CD1c-positive myeloid dendritic cell (primary cell): ENCODE data around the gene TSPAN9.
"Not testable (repeated sequence)": the region's sequence is repeated elsewhere in the genome, so short reads cannot be mapped to it uniquely, and the experiment has no call there.

Experiments
- DNase-seq: peaks from one replicate; pipeline ENCODE4 v3.0.0-alpha.2; 2016; ENCODE audit errors: extremely low spot score

TSPAN9 gene

DNA sequence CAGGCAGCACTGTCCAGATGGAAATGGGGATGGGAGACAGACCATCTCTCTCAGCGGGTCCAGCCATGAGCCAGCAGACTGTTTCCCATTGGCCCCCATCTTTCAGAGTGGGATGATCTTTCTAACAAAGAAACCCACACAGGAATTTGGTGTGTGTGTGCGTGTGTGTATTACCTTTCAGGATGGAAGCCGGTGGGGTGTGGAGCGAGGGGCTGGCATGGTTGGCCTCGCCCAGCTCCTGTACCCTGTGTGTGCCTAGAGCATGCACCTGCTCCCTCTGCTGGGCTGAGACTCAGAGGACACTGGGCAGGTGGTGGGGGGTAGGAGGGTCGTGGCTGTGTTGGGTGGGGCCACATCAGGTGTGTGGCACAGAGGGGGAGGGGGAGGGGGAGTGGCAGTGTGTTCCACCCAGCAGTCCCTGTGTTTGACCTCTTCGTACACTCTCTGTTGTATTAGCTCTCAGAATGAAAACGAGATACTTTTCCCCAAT, 33.0 kb upstream of the TSPAN9 start:
- DNase-seq = no peak

DNA sequence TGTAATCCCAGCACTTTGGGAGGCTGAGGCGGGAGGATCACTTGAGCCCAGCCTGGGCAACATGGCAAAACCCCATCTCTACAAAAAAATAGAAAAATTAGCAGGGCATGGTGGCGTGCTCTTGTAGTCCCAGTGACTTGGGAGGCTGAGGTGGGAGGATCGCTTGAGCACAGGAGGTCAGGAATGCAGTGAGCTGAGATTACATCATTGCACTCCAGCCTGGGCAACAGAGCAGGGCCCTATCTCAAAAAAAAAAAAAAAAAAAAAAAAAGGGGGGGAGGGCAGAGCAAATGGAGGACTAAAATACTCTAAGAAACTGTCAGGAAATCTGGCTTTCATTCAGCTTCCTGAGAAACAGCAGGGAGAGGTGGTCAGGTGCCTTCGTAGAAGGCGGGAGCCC, 31.7 kb upstream of the TSPAN9 start:
- DNase-seq = no peak

DNA sequence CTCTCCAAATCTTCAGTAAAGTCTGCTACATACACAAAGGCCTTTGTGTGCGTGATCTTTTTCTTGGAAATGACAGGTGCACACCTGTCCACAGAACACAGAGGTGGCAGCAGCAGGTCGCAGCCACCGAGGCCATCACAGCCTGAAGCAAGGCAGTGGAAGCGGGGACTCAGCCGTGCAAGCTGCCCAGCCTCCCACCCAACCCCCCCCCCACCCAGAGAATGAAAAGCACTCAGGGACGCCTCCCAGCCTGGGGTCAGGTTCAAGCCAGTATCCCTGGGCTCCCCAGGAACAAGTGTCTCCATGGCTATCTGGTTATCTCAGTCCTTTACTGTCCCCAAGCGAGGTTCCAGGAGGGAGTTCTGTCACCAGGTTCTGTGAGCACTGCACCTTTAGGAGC, 31.2 kb upstream of the TSPAN9 start:
- no peak for DNase-seq

DNA sequence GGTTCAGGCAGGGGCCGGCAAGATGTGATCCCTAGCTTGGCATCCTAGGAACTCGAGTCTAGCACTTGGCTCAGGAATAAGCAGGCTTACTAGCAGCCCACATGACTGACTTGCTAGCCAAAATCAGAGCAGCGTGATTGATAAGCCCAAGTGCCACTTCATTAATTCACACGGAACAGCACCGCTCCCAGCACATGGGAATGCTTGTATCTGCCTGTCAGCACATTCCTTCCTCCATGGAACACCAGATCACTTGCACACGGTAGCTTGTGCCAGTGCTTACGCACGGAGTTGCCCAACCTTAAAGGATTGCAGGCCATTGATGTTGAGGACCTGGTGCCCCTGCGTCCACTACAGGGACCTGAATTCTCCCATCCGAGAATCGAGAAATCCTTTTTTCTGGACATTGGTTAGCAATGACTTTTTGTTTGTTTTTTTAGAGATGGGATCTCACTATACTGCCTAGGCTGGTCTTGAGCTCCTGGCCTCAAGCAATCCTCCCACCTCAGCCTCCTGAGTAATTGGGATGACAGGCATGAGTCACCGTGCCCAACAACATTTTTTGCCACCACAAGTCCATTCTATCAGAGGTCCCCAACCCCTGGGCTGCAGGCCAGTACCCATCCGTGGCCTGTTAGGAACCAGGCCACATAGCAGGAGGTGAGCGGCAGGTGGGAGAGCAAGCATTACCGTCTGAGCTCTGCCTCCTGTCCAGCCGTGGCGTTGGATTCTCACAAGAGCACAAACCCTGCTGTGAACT, 30.6 kb upstream of the TSPAN9 start:
- no peak for DNase-seq

DNA sequence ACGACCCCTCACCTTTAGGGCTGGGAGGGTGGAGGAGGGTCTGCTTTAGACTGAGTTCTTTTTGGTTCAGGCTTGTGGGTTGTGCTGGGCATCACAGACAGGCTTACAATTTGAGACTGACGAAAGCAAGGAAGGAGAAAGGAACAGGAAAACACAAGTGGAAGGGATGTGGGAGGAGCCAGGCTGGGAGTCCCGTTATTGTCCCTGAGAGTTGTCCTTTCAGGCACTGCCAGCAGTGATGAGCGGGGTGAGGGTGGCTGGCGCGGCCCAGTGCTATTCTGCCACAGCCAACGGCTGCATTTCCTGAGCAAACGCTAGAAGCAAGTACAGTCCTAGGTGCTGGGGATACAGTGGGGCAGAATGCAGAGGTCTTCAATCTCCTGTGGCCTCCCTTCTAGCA, 29.2 kb upstream of the TSPAN9 start:
- no peak for DNase-seq

DNA sequence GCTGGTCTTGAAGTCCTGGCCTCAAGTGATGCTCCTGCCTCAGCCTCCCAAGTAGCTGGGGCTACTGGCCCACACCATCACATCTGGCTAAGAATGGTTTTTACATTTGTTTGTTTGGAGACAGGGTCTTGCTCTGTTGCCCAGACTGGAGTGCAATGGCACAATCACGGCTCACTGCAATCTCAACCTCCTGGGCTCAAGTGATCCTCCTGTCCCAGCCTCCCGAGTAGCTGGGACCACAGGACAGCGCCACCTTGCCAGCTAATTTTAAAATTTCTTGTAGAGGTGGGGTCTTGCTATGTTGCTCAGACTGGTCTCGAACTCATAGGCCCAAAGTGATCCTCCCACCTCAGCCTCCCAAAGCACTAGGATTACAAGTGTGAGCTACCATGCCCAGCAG, 28.6 kb upstream of the TSPAN9 start:
- DNase-seq = no peak

DNA sequence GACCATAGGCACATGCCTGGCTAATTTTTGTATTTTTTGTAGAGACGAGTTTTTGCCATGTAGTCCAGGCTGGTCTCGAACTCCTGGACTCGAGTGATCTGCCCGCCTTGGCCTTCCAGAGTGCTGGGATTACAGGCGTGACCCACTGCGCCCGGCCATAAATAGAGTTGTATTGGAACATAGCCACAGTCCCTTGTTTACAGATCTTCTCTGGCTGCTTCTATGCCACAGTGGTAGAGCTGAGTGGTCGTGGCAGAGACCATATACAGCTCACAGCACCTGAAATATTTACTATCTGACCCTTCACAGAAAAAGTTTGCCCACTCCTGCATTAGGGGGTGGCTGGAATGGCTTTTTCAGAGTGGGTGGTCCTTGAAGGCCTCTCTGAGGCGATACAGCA, 28.0 kb upstream of the TSPAN9 start:
- DNase-seq = no peak

DNA sequence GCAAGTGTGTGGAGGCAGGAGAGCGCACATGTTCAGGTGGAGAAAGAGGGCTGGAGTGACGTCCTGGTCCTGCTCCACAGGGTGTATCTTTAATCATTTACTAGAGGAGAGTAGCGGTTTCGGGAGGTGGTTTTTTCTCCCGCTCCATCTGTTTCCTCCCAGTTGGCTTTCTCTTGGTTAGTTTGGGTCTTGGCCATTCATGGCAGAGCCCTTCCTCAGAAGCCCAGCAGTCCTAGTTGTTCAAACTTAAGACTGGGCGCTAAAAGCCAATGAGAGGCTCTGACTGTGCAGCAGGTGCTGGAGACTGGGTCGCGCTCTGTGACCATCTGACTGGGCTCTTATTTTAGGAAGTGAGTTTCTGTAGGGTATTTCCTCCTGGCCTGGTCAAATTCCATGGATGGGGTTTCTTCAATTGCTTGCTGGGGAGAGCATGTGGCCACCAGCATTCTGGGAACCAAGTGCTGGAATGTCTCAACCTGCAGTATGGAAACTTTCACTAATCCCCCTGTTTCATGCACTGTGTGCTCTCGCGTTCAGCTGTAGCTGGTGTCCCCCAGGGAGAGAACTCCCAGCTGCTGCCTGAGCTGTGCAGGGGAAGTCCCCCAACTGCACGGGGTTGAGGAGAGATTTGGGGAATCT, 27.4 kb upstream of the TSPAN9 start:
- DNase-seq = no peak

DNA sequence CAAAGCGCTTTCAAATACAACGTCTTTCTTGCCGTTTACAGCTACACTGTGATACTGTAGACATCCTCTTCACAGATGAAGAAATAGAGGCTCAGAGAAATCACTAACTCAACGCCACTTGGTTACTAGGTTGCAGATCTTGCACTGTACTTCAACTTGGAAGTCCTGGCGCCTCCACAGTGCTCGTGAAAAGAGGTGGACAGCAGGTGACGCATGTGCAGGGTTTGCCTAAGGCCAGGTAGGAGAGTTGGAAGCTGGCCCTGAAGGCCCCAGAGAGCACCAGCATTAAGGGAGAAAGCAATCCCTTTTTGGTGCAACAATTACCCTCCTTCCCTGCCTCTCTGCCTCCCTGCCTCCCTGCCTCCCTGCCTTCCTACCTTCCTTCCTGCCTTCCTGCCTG, 22.8 kb upstream of the TSPAN9 start:
- DNase-seq = no peak

DNA sequence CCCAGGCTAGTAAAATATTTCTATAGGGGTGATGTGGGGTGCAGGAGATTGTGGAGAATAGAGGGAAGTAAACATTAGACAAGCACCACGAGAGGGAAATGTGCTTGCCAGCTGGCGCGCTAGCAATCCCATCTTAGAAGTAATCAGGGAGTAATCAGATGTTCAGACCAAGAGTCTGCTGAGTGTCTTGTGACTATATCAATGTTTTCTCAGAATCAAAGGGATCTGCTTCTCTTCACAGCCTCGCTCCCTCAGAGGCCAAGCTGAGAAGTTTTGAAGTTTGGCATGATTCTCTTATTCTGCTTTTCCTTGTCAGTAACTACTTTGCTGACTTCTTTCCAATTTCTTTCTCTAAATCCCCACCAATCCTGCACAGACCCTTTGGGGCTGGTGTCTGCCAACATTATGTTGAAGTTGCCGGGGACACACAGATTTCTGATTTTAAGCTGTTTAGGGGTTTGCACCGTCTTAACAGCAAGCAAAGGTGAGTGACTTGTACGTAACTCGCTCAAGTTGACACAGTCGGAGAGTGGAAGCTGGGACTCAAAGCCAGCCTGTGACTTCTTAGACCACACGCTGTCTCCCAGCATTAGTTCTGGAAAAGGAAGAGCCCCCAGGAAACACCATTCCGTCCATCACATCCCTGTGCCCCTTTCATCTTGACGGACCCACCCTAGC, 22.0 kb upstream of the TSPAN9 start:
- DNase-seq = no peak

DNA sequence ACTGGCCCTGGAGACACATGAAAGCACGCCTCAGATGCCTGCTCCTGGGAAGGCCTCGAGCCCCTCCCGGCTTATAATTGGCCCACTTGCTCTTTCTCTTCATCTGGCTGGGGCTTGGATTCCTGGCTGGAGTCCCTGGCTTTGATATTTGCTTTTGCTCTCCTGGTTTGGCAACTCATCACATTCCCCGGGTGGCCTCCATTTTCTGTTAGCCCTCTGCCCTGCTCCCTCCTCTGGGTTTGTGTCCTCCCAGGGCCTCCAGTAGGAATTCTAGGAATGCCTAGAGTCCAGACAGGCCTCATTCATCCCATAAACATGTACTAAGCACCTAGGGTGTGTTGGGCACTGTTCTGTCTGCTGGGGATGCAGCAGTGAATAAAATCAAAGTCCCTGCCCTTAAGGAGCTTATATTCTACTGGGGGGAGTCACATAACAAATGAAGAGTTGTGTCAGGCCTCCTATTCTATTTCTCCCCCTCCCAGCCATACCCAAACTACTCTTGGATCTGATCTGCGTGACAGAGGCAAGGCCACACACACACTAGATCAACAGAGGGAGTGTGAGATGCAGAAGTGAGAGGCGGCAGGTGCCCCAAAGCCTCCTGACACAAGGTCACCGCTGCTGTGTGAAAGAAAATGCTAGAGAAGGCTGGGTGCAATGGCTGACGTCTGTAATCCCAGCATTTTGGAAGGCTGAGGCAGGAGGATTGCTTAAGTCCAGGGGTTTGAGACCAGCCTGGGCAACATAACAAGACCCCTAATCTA, 21.3 kb upstream of the TSPAN9 start:
- DNase-seq = no peak

DNA sequence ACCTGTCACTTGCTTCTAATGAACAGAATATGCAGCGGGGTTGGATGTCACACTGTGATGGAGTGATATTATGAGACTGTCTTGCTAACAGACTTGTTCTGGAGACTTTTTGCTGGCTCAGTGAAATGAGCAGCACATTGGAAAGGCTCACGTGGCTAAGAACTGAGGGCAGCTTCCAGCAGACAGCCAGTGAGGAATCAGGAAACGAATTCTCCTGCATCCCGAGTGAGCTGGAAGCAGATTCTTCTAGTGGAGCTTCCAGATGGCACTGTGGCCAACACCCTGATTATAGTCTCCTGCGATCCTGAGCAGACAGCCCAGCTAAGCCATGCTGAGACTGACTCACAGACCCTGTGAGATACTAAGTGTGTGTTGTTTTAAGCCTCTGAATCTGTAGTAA, 16.1 kb upstream of the TSPAN9 start:
- no peak for DNase-seq

DNA sequence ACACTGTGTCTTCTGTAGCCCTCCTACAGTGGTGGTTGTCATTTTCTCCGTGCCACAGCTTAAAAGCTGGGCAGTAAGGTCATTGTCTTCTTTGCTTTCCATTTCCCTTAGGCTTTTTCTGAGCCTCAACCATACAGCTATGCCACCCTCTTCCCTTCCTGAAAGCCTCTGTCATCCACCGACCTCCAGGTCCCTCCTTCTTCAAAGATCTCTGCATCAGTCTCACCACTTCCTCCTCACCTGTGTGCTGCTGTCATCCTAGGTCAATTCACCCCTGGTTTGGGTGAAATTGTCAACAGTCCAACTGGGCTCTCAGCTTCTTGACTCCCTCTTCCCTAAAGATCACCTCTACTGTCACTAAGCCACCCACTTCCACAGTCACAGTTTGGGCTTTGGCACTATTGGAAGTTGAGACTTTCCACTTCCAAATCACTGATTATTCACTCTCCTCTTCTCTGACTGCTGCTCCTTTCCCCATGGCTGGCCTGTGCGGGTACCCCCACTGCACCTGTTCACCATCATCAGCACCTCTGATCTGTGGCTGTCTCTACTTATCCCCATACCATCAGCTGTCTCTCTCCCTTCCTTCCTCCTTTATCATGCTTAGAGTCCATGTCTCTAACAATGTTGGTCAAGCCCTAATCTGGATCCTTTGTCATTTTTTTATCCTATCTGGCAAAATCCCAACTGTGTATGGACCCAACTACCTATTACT, 15.5 kb upstream of the TSPAN9 start:
- no peak for DNase-seq

DNA sequence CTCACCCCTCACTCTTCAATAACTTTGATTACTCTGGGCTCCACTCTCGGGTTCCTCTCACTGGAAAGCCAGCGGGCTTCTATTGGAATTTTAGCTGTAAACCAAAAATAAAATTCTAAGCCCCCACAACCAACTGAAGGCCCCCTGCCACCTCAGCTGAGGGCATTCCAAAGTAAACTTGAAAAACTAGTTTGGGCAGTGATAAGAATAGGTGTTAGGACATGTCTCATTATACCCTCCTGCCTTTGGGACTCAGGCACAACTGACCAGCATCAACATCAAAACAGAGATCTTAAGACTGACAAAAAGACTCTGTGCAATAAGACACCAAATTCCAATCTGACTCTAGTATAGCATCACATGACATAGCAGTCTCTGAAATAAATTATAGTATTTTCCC, 11.9 kb upstream of the TSPAN9 start:
- no peak for DNase-seq

DNA sequence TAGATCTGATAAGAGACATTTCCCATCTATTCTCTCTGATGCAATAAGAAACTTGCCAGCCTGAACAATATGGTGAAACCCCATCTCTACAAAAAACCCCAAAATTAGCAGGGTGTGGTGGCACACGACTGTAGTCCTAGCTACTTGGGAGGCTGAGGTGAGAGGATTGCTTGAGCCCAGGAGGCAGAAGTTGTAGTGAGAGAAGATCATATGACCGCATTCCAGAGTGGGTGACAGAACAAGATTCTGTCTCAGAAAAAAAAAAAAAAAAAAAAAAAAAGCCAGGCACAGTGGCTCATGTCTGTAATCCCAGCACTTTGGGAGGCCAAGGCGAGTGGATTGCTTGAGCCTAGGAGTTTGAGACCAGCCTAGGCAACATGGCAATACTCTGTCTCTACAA, 11.3 kb upstream of the TSPAN9 start:
- not testable (repeated sequence) for DNase-seq

DNA sequence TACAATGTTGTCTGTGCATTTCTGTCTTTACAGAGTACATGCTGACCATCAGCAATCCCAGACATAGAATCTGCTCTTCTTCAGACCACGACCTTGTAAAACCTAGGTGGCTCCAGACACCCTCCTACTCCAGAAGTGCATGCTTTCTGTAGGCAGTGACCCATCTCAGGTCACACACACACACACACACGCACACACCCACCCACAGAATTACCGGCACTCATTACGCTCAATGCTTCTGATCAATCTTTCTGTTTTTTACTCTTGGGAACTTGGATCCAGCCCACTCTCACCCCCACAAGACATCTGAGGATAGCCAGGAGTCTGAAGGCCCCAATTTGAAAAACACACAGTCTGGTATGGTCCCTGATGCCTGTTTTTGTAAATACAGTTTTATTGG, 7.5 kb upstream of the TSPAN9 start:
- DNase-seq = no peak

DNA sequence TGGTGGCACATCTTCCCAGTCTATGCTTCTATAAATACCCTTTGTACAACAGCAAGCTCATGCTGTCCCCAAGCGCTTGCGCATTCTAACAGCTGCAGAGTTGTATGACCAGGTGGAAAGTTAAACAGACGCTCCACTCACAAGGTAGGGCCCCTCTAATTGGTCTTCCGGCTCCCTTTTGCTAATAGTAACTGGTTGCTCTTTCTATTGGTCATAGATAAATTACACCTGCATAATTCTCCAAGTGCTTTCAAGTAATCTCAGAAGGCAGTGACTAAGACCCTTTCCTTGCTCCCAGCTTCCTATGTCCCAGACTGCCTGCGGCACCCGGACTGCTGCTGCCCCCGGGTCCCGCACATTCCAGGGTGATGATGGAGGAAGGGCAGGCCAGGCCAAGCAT, 6.1 kb upstream of the TSPAN9 start:
- DNase-seq = no peak

DNA sequence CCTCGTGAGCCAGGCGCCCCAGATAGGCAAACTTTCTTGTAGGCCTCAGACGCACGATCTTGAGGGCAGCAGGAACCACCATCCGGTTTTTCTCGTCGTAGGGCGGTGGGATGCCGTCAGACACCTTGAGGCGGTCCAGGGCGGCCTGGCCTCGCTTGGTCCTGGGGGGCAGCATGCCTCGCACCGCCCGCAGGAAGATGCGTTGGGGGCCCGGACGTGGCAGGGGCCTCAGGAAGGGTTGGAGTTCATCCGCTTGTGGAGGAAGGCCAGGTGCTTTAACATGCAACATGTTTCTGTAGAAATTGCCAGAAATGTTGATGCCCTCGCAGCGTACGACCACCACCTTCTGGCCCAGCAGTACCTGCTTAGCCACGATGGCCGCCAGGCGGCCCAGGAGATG, 5.5 kb upstream of the TSPAN9 start:
- DNase-seq = no peak

DNA sequence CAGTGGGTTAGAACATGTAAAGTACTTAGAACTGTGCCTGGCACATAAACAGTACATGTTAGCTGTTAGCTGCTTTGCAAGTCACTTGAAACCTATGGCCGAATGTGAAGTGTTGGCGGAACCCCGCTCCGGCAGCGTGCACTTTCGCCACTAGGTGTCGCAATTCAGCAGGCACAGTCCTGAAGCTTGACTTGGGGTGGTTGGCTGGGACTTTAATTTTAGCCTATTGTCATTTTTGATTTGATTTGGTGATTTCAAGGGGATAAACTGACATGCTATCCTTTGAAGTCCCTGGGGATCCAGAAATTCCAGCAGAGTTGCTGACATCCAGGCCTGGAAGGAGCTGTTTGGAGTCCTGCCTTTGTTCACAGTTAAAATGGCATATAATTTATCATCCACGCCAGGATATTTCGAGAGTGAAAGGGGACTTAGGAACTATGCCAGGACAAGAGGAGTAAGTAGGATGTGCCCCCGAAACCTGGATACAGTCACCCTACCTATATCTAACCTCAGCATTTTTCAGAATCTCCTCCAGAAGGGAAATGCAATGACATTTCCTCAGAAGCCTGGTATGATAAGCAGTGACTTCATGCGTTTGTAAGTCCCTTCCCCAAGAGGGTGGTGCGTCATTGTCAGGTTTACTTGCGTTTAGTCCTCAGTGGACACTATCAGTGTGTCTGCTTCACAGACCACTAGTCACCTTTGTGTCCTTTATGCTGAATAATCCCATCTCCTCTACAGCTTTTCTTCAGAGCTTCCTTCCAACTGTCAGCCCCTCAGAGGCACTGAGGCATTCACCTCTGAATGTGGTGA, 3.5 kb upstream of the TSPAN9 start:
- peak; percentile 86 for DNase-seq

DNA sequence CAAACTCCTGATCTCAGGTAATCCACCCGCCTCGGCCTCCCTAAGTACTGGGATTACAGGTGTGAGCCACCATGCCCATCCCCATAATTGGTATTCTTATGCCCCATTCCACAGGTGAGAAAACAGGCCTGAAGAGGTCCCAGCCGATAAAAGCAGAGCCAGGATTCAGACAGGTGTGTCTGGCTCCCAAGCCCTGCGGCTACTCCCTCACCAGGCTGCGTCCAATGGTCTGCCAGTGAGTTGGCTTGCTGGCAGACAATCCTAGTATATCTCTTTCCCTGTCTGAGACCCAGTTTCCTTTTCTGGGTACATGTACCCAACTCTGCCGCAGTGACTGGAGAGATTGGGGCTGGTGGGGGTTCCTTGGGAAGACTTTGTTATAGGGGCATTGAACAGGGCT, 1.9 kb upstream of the TSPAN9 start:
- no peak for DNase-seq

DNA sequence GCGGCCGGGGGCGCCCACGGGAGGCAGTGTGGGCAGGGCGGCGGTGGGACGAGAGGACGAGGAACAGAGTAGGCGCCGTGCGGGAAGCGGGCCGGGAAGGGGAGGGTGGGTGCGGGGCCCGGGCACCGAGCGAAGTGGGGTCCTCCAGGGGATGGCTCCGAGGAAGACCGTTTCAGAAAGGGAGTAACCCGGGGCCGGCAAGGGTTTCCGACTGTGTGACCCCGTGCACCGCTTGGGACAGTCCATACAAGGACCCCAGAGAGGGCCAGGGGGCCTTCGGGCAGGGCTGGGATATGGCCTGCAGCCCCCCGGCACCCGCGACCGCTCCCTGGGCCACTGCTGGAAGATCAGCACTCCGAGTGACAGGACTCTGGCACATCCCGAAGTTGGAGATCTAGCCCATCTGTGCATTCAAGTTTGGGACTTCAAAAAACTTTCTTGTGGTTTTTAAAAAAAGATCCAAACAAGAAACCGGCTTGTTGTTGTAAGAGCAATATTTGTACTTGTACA, 448 bp downstream of the TSPAN9 start:
- DNase-seq = no peak
